ENCODE results near the gene TSR3. TPM values are rescaled to one million over a fixed set of nuclear protein-coding genes. Genes with fewer than 3 reads are reported as not detected.

Gene TSR3
- total and polyA plus RNA-seq, 12 donors = 41.5 to 83.4 (median 56.0) TPM

GRCh38 chr16:1305823-1306222 lies 45.9 kb downstream of the TSR3 start:
- no peak for ATAC-seq
- H3K4me3 ChIP-seq = no peak overlapping the region
- WGBS, 2 donors = 79 to 82% methylated on average over 12 of the region's 12 CpGs
- H3K27me3 ChIP-seq = peaks cover 0 to 16% (median 8%) of the 10 kb centered on the region in 7 donors
- no peaks in the 10 kb centered on the region for H3K36me3 ChIP-seq
- peaks cover 3 to 19% (median 10%) of the 10 kb centered on the region in 9 donors for H3K4me1 ChIP-seq
- no peaks in the 10 kb centered on the region for H3K9me3 ChIP-seq
- intact Hi-C loops (cut with DNase I) = loop anchor here in 1 of 10 donors (5.0 kb wide), 1 partner anchor 46 kb away; the partner anchor contains the start of genes GNPTG and TSR3
- no peak for TF ChIP-seq CTCF (IDR thresholded peaks at IDR 0.05)
- no peak for DNase-seq
- H3K27ac ChIP-seq = no peak overlapping the region

GRCh38 chr16:1301562-1301961 lies 50.1 kb downstream of the TSR3 start:
- intact Hi-C loops (cut with DNase I) = no loop called here
- H3K4me3 ChIP-seq = no peak overlapping the region
- no peak overlapping the region for H3K27ac ChIP-seq
- H3K27me3 ChIP-seq = peaks cover 0 to 44% (median 26%) of the 10 kb centered on the region in 7 donors
- WGBS, 2 donors = 77 to 78% methylated on average over 12 of the region's 12 CpGs
- TF ChIP-seq CTCF (IDR thresholded peaks at IDR 0.05) = no peak
- no peak for ATAC-seq
- no peaks in the 10 kb centered on the region for H3K36me3 ChIP-seq
- no peaks in the 10 kb centered on the region for H3K9me3 ChIP-seq
- no peak for DNase-seq
- H3K4me1 ChIP-seq = peaks cover 3 to 20% (median 9%) of the 10 kb centered on the region in 9 donors

- peaks cover 0 to 45% (median 31%) of the 10 kb centered on the region in 7 donors for H3K27me3 ChIP-seq
- no peaks in the 10 kb centered on the region for H3K9me3 ChIP-seq
- intact Hi-C loops (cut with DNase I) = no loop called here
- H3K4me1 ChIP-seq = peaks cover 3 to 20% (median 9%) of the 10 kb centered on the region in 9 donors
- H3K4me3 ChIP-seq = peak overlapping the region in 4 of 10 donors; percentile 1 to 26 (median 14)
- peak; percentile 51 to 80 (median 75) for ATAC-seq
- no peaks in the 10 kb centered on the region for H3K36me3 ChIP-seq
- 9 to 10% methylated on average over 41 to 42 of the region's 42 CpGs for WGBS, 2 donors
- H3K27ac ChIP-seq = no peak overlapping the region
- TF ChIP-seq CTCF (IDR thresholded peaks at IDR 0.05) = peak; percentile 64 to 94 (median 85)
- peak; percentile 55 to 74 for DNase-seq
Measured at GRCh38 chr16:1300664-1301476, 50.8 kb downstream of the TSR3 start.

- Histone ChIP-seq H3K36me3 (no peaks in the 10 kb centered on the region), H3K27me3 (peaks cover 0 to 47% (median 34%) of the 10 kb centered on the region in 7 donors), H3K9me3 (no peaks in the 10 kb centered on the region), H3K27ac (no peak overlapping the region), H3K4me3 (no peak overlapping the region), H3K4me1 (peaks cover 3 to 20% (median 9%) of the 10 kb centered on the region in 9 donors)
- ATAC-seq (no peak), DNase-seq (no peak)
- WGBS, 2 donors = 80 to 85% methylated on average over 12 of the region's 12 CpGs
- TF ChIP-seq CTCF (IDR thresholded peaks at IDR 0.05) = no peak
- intact Hi-C loops (cut with DNase I) = no loop called here
Measured at GRCh38 chr16:1299868-1300203, 51.8 kb downstream of the TSR3 start.

Other genes with a start within 250 kb of the TSR3 start
- 1 to 10 TPM; 1.7 to 6.0 (median 2.2) TPM for gene CACNA1H, start 198.8 kb downstream of the TSR3 start, total RNA-seq
- 1 to 10 TPM; 7.1 to 8.7 TPM for gene CACNA1H, start 198.8 kb downstream of the TSR3 start, polyA plus RNA-seq
- gene TPSG1, start 126.6 kb downstream of the TSR3 start, total RNA-seq = under 1 TPM in 1 of 10 donors, not detected in 9; 0.37 TPM
- under 1 TPM in 1 of 2 donors, not detected in 1; 0.06 TPM for gene TPSG1, start 126.6 kb downstream of the TSR3 start, polyA plus RNA-seq
- gene TPSB2, start 121.7 kb downstream of the TSR3 start, total RNA-seq = 1 to 10 TPM in 7 of 10 donors, under 1 TPM in 3; 0.33 to 5.2 (median 1.8) TPM
- gene TPSB2, start 121.7 kb downstream of the TSR3 start, polyA plus RNA-seq = 1 to 10 TPM; 1.7 to 6.4 TPM
- gene TPSAB1, start 111.2 kb downstream of the TSR3 start, total RNA-seq = 10 to 100 TPM in 1 of 10 donors, 1 to 10 TPM in 7, under 1 TPM in 2; 0.53 to 11.4 (median 2.2) TPM
- 1 to 10 TPM; 1.5 to 5.8 TPM for gene TPSAB1, start 111.2 kb downstream of the TSR3 start, polyA plus RNA-seq
- gene TPSD1, start 95.8 kb downstream of the TSR3 start, total RNA-seq = under 1 TPM in 3 of 10 donors, not detected in 7; 0.28 to 0.44 (median 0.33) TPM
- under 1 TPM; 0.12 to 0.51 TPM for gene TPSD1, start 95.8 kb downstream of the TSR3 start, polyA plus RNA-seq
- 10 to 100 TPM; 70.6 to 99.8 (median 84.6) TPM for gene UBE2I, start 42.2 kb downstream of the TSR3 start, total RNA-seq
- 10 to 100 TPM; 63.1 to 76.4 TPM for gene UBE2I, start 42.2 kb downstream of the TSR3 start, polyA plus RNA-seq
- gene BAIAP3, start 18.2 kb downstream of the TSR3 start, total RNA-seq = 1 to 10 TPM in 9 of 10 donors, under 1 TPM in 1; 0.37 to 3.8 (median 2.0) TPM
- 1 to 10 TPM; 1.4 to 6.8 TPM for gene BAIAP3, start 18.2 kb downstream of the TSR3 start, polyA plus RNA-seq
- gene GNPTG, start 53 bp upstream of the TSR3 start, total RNA-seq = 10 to 100 TPM; 24.8 to 43.4 (median 29.9) TPM
- gene GNPTG, start 53 bp upstream of the TSR3 start, polyA plus RNA-seq = 10 to 100 TPM; 44.5 to 56.3 TPM
- 10 to 100 TPM in 7 of 10 donors, 1 to 10 TPM in 3; 6.8 to 20.4 (median 11.4) TPM for gene UNKL, start 62.8 kb upstream of the TSR3 start, total RNA-seq
- 10 to 100 TPM in 1 of 2 donors, 1 to 10 TPM in 1; 3.3 to 11.6 TPM for gene UNKL, start 62.8 kb upstream of the TSR3 start, polyA plus RNA-seq
- gene UQCC4, start 68.9 kb upstream of the TSR3 start, total RNA-seq = 10 to 100 TPM in 9 of 10 donors, 1 to 10 TPM in 1; 7.8 to 14.9 (median 12.5) TPM
- gene UQCC4, start 68.9 kb upstream of the TSR3 start, polyA plus RNA-seq = 10 to 100 TPM in 1 of 2 donors, 1 to 10 TPM in 1; 9.0 to 30.5 TPM
- under 1 TPM in 4 of 10 donors, not detected in 6; 0.32 to 0.61 (median 0.47) TPM for gene PERCC1, start 79.2 kb upstream of the TSR3 start, total RNA-seq
- under 1 TPM; 0.04 to 0.59 TPM for gene PERCC1, start 79.2 kb upstream of the TSR3 start, polyA plus RNA-seq
- gene CCDC154, start 92.7 kb upstream of the TSR3 start, total RNA-seq = 1 to 10 TPM in 4 of 10 donors, under 1 TPM in 6; 0.17 to 2.7 (median 0.75) TPM
- gene CCDC154, start 92.7 kb upstream of the TSR3 start, polyA plus RNA-seq = 1 to 10 TPM in 1 of 2 donors, under 1 TPM in 1; 0.49 to 5.9 TPM
- gene CLCN7, start 123.2 kb upstream of the TSR3 start, total RNA-seq = 10 to 100 TPM; 29.9 to 60.1 (median 35.1) TPM
- gene CLCN7, start 123.2 kb upstream of the TSR3 start, polyA plus RNA-seq = 10 to 100 TPM; 29.5 to 60.6 TPM
- gene PTX4, start 137.1 kb upstream of the TSR3 start, total RNA-seq = not detected
- not detected for gene PTX4, start 137.1 kb upstream of the TSR3 start, polyA plus RNA-seq
- gene TELO2, start 141.5 kb upstream of the TSR3 start, total RNA-seq = 10 to 100 TPM; 14.5 to 22.0 (median 19.7) TPM
- 10 to 100 TPM; 27.4 to 50.5 TPM for gene TELO2, start 141.5 kb upstream of the TSR3 start, polyA plus RNA-seq
- gene TMEM204, start 181.8 kb upstream of the TSR3 start, total RNA-seq = 10 to 100 TPM; 10.7 to 24.4 (median 18.1) TPM
- gene TMEM204, start 181.8 kb upstream of the TSR3 start, polyA plus RNA-seq = 10 to 100 TPM; 37.5 to 49.9 TPM

Measured in heart right ventricle (tissue), 16 donors.